H1 (cell line): Measurements from ENCODE around the gene CC2D2A. TPM values are rescaled to one million over a fixed set of nuclear protein-coding genes. Genes with fewer than 3 reads are reported as not detected.

ENCODE experiments used
- CTCF ChIA-PET: fragments of 300-600 bp; sonication (Branson Sonifier 250); formaldehyde crosslinking; loops from one replicate; lab custom pipeline; 2021; ENCODE audit not compliant: partially characterized antibody; lab: Charles Lee
- POLR2A ChIA-PET: fragments of 300-600 bp; sonication (Branson Sonifier 250); formaldehyde crosslinking; loops from one replicate; lab custom pipeline; 2021; ENCODE audit warnings: inconsistent platforms; ENCODE audit not compliant: partially characterized antibody; lab: Charles Lee
- DNase-seq, 2 experiments: peaks; one replicate each; pipeline versions ENCODE4 v3.0.0 to v3.0.0-alpha.2; 2010 to 2022; ENCODE audit warnings: low spot score in 2 of 2, low read depth in 1 of 2, mixed read lengths in 1 of 2
- FAIRE-seq: peaks from 2 replicates; lab custom pipeline; 2011; peaks lifted over from hg19 to GRCh38; lab: Jason Lieb, UNC
- H2AFZ ChIP-seq: 2 replicates; pipeline ENCODE4 v1.8.1; 2012; ENCODE audit warnings: low read length, inconsistent platforms
- H2AK5ac ChIP-seq: 2 replicates; pipeline ENCODE4 v1.6.1; 2013; ENCODE audit warnings: low read depth, low read length
- H2BK120ac ChIP-seq: replicated peaks from 2 replicates; pipeline ENCODE3; 2013; ENCODE audit warnings: low read depth, low read length, inconsistent platforms
- H2BK12ac ChIP-seq: 2 replicates; pipeline ENCODE4 v1.6.1; 2013; ENCODE audit warnings: low read depth, low read length
- H2BK15ac ChIP-seq: 2 replicates; pipeline ENCODE4 v1.6.1; 2013; ENCODE audit warnings: low read length
- H2BK20ac ChIP-seq: 2 replicates; pipeline ENCODE4 v1.6.1; 2013; ENCODE audit warnings: low read length
- H2BK5ac ChIP-seq: 2 replicates; pipeline ENCODE4 v1.6.1; 2013; ENCODE audit warnings: low read depth, low read length
- H3K14ac ChIP-seq: 2 replicates; pipeline ENCODE4 v1.6.1; 2013; ENCODE audit warnings: inconsistent platforms; ENCODE audit not compliant: insufficient read length
- H3K18ac ChIP-seq: 2 replicates; pipeline ENCODE4 v1.6.1; 2013; ENCODE audit warnings: low read length; ENCODE audit errors: extremely low read depth
- H3K23ac ChIP-seq: 2 replicates; pipeline ENCODE4 v1.6.1; 2013; ENCODE audit warnings: inconsistent platforms; ENCODE audit not compliant: insufficient read length
- H3K23me2 ChIP-seq: 2 replicates; pipeline ENCODE4 v1.6.1; 2013; ENCODE audit warnings: low read depth, low read length
- H3K27ac ChIP-seq: 2 replicates; pipeline ENCODE4 v1.6.1; 2011; ENCODE audit warnings: low read depth, low read length, inconsistent platforms
- H3K27me3 ChIP-seq, 4 experiments: replicated peaks in 1 of 4; 1 replicate in 1 of 4; 2 replicates in 3 of 4; pipeline versions ENCODE4 v1.6.1 to v1.8.1; 2011 to 2013; ENCODE audit warnings: low read length in 3 of 4, mild to moderate bottlenecking in 3 of 4, inconsistent platforms in 2 of 4, mixed read lengths in 2 of 4, moderate library complexity in 1 of 4; ENCODE audit not compliant: control insufficient read depth in 3 of 4, insufficient read depth in 3 of 4; ENCODE audit errors: extremely low read depth in 1 of 4
- H3K36me3 ChIP-seq, 4 experiments: 2 replicates each; pipeline versions ENCODE4 v1.6.1 to v1.8.1; 2011 to 2013; ENCODE audit warnings: mild to moderate bottlenecking in 4 of 4, low read length in 3 of 4, moderate library complexity in 2 of 4, control low read depth in 1 of 4, inconsistent platforms in 1 of 4; ENCODE audit not compliant: insufficient read depth in 4 of 4, control insufficient read depth in 2 of 4
- H3K4ac ChIP-seq: replicated peaks from 2 replicates; pipeline ENCODE3; 2013; ENCODE audit warnings: low read length, low read depth, mixed read lengths, inconsistent platforms; ENCODE audit not compliant: insufficient read length
- H3K4me1 ChIP-seq, 4 experiments: replicated peaks in 1 of 4; 1 replicate in 1 of 4; 2 replicates in 3 of 4; pipeline versions ENCODE4 v1.6.1 to v1.8.1; 2011 to 2013; ENCODE audit warnings: low read length in 3 of 4, inconsistent platforms in 2 of 4, mixed read lengths in 1 of 4; ENCODE audit not compliant: insufficient read depth in 4 of 4, control insufficient read depth in 3 of 4
- H3K4me2 ChIP-seq, 2 experiments: 2 replicates each; pipeline versions ENCODE4 v1.6.1 to v1.8.1; 2011 to 2013; ENCODE audit warnings: low read depth in 2 of 2, low read length in 2 of 2, control low read depth in 1 of 2, inconsistent platforms in 1 of 2, mild to moderate bottlenecking in 1 of 2; ENCODE audit not compliant: insufficient read depth in 1 of 2
- H3K4me3 ChIP-seq, 4 experiments: fragments of 200-600, 300-600 bp in 1 of 4; sonication (generic), shearing (Covaris generic), sonication (Bioruptor Twin) in 1 of 4; 2 replicates each; pipeline versions ENCODE4 v1.5.1 to v1.8.1; 2011 to 2016; ENCODE audit warnings: low read length in 4 of 4, low read depth in 3 of 4, control low read depth in 2 of 4, inconsistent platforms in 2 of 4, mild to moderate bottlenecking in 2 of 4, mixed read lengths in 1 of 4, moderate library complexity in 1 of 4; ENCODE audit not compliant: insufficient read depth in 2 of 4; ENCODE audit errors: extremely low read depth in 1 of 4
- H3K56ac ChIP-seq: replicated peaks from 2 replicates; pipeline ENCODE3; 2013; ENCODE audit warnings: low read depth, mild to moderate bottlenecking, mixed read lengths, low read length, inconsistent platforms; ENCODE audit not compliant: insufficient read length
- H3K79me1 ChIP-seq: 2 replicates; pipeline ENCODE4 v1.6.1; 2013; ENCODE audit warnings: low read depth, low read length, control low read depth
- H3K79me2 ChIP-seq, 2 experiments: 2 replicates each; pipeline versions ENCODE4 v1.6.1 to v1.8.1; 2012 to 2013; ENCODE audit warnings: low read length in 2 of 2, mild to moderate bottlenecking in 2 of 2, inconsistent platforms in 1 of 2; ENCODE audit not compliant: insufficient read depth in 2 of 2, control insufficient read depth in 1 of 2
- H3K9ac ChIP-seq, 4 experiments: replicated peaks in 1 of 4; 1 replicate in 1 of 4; 2 replicates in 3 of 4; pipeline versions ENCODE4 v1.6.1 to v1.8.1; 2011 to 2013; ENCODE audit warnings: low read depth in 3 of 4, low read length in 3 of 4, control low read depth in 2 of 4, mild to moderate bottlenecking in 2 of 4, moderate library complexity in 2 of 4, inconsistent platforms in 1 of 4; ENCODE audit errors: extremely low read depth in 1 of 4
- H3K9me3 ChIP-seq, 2 experiments: 2 replicates each; pipeline versions ENCODE4 v1.6.1 to v1.8.1; 2012 to 2013; ENCODE audit warnings: mild to moderate bottlenecking in 2 of 2, moderate library complexity in 2 of 2, control low read depth in 1 of 2, inconsistent platforms in 1 of 2, low read depth in 1 of 2, low read length in 1 of 2, mixed read lengths in 1 of 2; ENCODE audit not compliant: insufficient read depth in 2 of 2
- H4K20me1 ChIP-seq, 2 experiments: replicated peaks in 1 of 2; 2 replicates each; pipeline versions ENCODE3 to v1.8.1; 2011 to 2013; ENCODE audit warnings: inconsistent platforms in 2 of 2, low read length in 2 of 2, mild to moderate bottlenecking in 1 of 2; ENCODE audit not compliant: insufficient read depth in 2 of 2, control insufficient read depth in 1 of 2
- H4K5ac ChIP-seq: 2 replicates; pipeline ENCODE4 v1.6.1; 2013; ENCODE audit warnings: low read length, low read depth, mixed read lengths, inconsistent platforms; ENCODE audit not compliant: insufficient read length
- H4K8ac ChIP-seq: 2 replicates; pipeline ENCODE4 v1.8.0; 2013; ENCODE audit warnings: mild to moderate bottlenecking, moderate library complexity, low read length, inconsistent platforms; ENCODE audit not compliant: insufficient read depth; ENCODE audit errors: extremely low read depth
- H4K91ac ChIP-seq: replicated peaks from 2 replicates; pipeline ENCODE3; 2013; ENCODE audit warnings: low read length, mixed read lengths, inconsistent platforms; ENCODE audit not compliant: insufficient read length
- CEBPB ChIP-seq: IDR thresholded peaks from 2 replicates; pipeline ENCODE4 v1.6.1; 2012; ENCODE audit warnings: low read depth, low read length
- EP300 ChIP-seq, 2 experiments: IDR thresholded peaks; 1 replicate in 1 of 2; 2 replicates in 1 of 2; pipeline ENCODE4 v1.6.1; 2011 to 2012; ENCODE audit warnings: low read depth in 2 of 2, low read length in 2 of 2, mild to moderate bottlenecking in 2 of 2, borderline replicate concordance in 1 of 2, inconsistent platforms in 1 of 2, moderate library complexity in 1 of 2
- HDAC6 ChIP-seq: IDR thresholded peaks from one replicate; pipeline ENCODE4 v1.7.1; 2012; ENCODE audit warnings: low read depth, mild to moderate bottlenecking, inconsistent platforms, low read length, moderate library complexity
- JUND ChIP-seq: IDR thresholded peaks from 2 replicates; pipeline ENCODE4 v1.6.1; 2011; ENCODE audit warnings: mild to moderate bottlenecking, improper control_type of control experiment, low read length
- SP4 ChIP-seq: IDR thresholded peaks from 2 replicates; pipeline ENCODE4 v1.6.1; 2012; ENCODE audit warnings: low read length, inconsistent platforms
- ZNF274 ChIP-seq: IDR thresholded peaks from 2 replicates; pipeline ENCODE4 v1.7.0; 2012; ENCODE audit warnings: low read length, borderline replicate concordance; ENCODE audit errors: extremely low read depth
- WGBS, 2 experiments: shearing (Covaris generic) in 1 of 2; methylation state at CpG; one replicate each; pipeline versions ENCODE4 v1.1.6 to v1.1.7; 2013 to 2015; ENCODE audit warnings: low lambda C conversion rate in 2 of 2, mixed read lengths in 2 of 2, inconsistent platforms in 1 of 2, low coverage in 1 of 2, missing lambda C conversion rate in 1 of 2; ENCODE audit not compliant: insufficient replicate concordance in 2 of 2, insufficient coverage in 1 of 2, insufficient read length in 1 of 2; ENCODE audit errors: extremely low coverage in 1 of 2, missing lambda C conversion rate in 1 of 2; 5-methylcytosine and 5-hydroxymethylcytosine counted together
- polyA plus RNA-seq, 7 experiments: library from polyadenylated mRNA; depleted of rRNA in 3 of 7; stranded (reverse) in 5 of 7; unstranded in 2 of 7; fragments of >200 nt in 5 of 7; fragments of 200-250 nt in 2 of 7; gene quantifications; 1 replicate in 5 of 7; 2 replicates in 1 of 7; 4 replicates in 1 of 7; pipeline versions ENCODE4 v1.2.1 to v1.2.3, GENCODE V29; 2011 to 2013; ENCODE audit warnings: missing spikeins in 2 of 7, mixed read lengths in 2 of 7
- total RNA-seq: library from RNA; stranded (reverse); fragmentation: NEBNext Ultra II Directional; extraction: Animal tissue kit (Norgen Biotek cat#: 25700); gene quantifications from 2 replicates; pipeline ENCODE4 v1.2.1, GENCODE V29; 2021
- TF ChIP-seq, protein P1 (sequence below): IDR thresholded peaks from 2 replicates; pipeline ENCODE4 v1.6.1; 2011; ENCODE audit warnings: low read length, improper control_type of control experiment

The CC2D2A gene
- total and polyA plus RNA-seq, 2 of the 8 experiments (the other 6 are each of a cell fraction or from before 2014, with no cell fraction given), result 11.0 to 12.2 TPM

DNA sequence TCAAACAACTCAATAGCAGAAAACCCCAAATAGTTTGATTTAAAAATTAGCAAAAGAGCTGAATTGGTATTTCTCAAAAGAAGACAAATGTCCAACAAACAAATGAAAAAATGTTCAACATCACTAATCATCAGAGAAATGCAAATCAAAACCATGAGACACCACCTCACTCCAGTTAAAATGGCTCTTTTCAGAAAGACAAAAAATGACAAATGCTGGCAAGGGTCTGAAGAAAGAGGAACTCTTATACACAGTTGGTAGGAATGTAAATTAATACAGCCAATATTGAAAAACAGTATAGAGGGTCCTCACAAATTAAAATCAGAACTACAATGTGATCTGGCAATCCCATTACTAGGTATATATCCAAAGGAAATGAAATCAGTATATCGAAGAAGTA, 115.1 kb downstream of the CC2D2A start:
- Histone ChIP-seq H3K23ac (no peak overlapping the region), H3K4me1 (no peaks in the 10 kb centered on the region)
- TF ChIP-seq EP300 (IDR thresholded peaks at IDR 0.05; ENCODE audit: borderline replicate concordance in 1 of 2, low read depth in 2 of 2, low read length in 2 of 2) (no peak), JUND (no peak), HDAC6 (no peak), ZNF274 (no peak), CEBPB (no peak), SP4 (no peak)
- TF ChIP-seq, protein P1, sequence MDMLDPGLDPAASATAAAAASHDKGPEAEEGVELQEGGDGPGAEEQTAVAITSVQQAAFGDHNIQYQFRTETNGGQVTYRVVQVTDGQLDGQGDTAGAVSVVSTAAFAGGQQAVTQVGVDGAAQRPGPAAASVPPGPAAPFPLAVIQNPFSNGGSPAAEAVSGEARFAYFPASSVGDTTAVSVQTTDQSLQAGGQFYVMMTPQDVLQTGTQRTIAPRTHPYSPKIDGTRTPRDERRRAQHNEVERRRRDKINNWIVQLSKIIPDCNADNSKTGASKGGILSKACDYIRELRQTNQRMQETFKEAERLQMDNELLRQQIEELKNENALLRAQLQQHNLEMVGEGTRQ, result no peak
- TF ChIP-seq, all 59 proteins: peak for 0
- no peaks in the 10 kb centered on the region for H4K20me1 ChIP-seq
- H3K27me3 ChIP-seq, result no peaks in the 10 kb centered on the region
- no peak overlapping the region for H3K4me3 ChIP-seq
- FAIRE-seq (no peak), DNase-seq (no peak)
- H4K91ac ChIP-seq, result no peak overlapping the region
- H2BK120ac ChIP-seq, result no peak overlapping the region
- H3K9ac ChIP-seq, result no peak overlapping the region
- no peak overlapping the region for H2BK5ac ChIP-seq
- 92% methylated on average over 1 of the region's 1 CpG; no CpG with 5 or more reads in 1 of the 2 experiments for WGBS, 2 experiments
- no peak overlapping the region for H3K18ac ChIP-seq
- peaks cover 0 to 3% (median 0%) of the 10 kb centered on the region in 4 experiments; a peak in 1 of 8 replicates for H3K36me3 ChIP-seq
- no peaks in the 10 kb centered on the region for H3K79me2 ChIP-seq
- H4K8ac ChIP-seq, result no peak overlapping the region
- H3K27ac ChIP-seq, result no peak overlapping the region
- no peak overlapping the region for H2BK15ac ChIP-seq
- H2BK12ac ChIP-seq, result no peak overlapping the region
- H3K4me2 ChIP-seq, result no peak overlapping the region
- H2AFZ ChIP-seq, result no peak overlapping the region
- CTCF ChIA-PET, result no interaction called here
- POLR2A ChIA-PET, result no interaction called here
- H4K5ac ChIP-seq, result no peak overlapping the region
- no peaks in the 10 kb centered on the region for H3K79me1 ChIP-seq
- H3K9me3 ChIP-seq, result peaks cover 4 to 9% of the 10 kb centered on the region in 2 experiments; a peak in 3 of 4 replicates
- H3K14ac ChIP-seq, result no peak overlapping the region
- no peak overlapping the region for H2BK20ac ChIP-seq
- H3K4ac ChIP-seq, result no peak overlapping the region
- H3K56ac ChIP-seq, result no peak overlapping the region
- H2AK5ac ChIP-seq, result no peak overlapping the region
- H3K23me2 ChIP-seq, result no peaks in the 10 kb centered on the region
